HCT116 (cell line): ENCODE data around the gene SLC25A20. TPM values are rescaled to one million over a fixed set of nuclear protein-coding genes. Genes with fewer than 3 reads are reported as not detected.

Experiments
- ATAC-seq: fragments of 200-7000 bp; cut with Tn5 transposase; 2 replicates; pipeline ENCODE4 v1.9.1; 2020; ENCODE audit warnings: mild to moderate bottlenecking, moderate library complexity
- BruUV-seq: library from RNA; stranded (reverse); fragments of 400-500 nt; replicated peaks from 2 replicates; lab custom pipeline; 2021; lab: Mats Ljungman, UMichigan
- CTCF ChIA-PET: fragments of 300-600 bp; sonication (Branson Sonifier 250); formaldehyde crosslinking; loops from one replicate; lab custom pipeline; 2021; ENCODE audit warnings: antibody characterized with exemption; lab: Charles Lee
- POLR2A ChIA-PET: fragments of 300-600, 350-600 bp; sonication (Branson Sonifier 250); formaldehyde crosslinking; loops from one replicate; lab custom pipeline; 2021; ENCODE audit warnings: antibody characterized with exemption; lab: Charles Lee
- RAD21 ChIA-PET, 2 experiments: fragments of 300-600 bp; sonication (Branson Sonifier 250); formaldehyde crosslinking; loops; one replicate each; lab custom pipeline; 2023; ENCODE audit warnings: low total read pairs in 2 of 2; ENCODE audit not compliant: uncharacterized antibody in 2 of 2, unreplicated experiment in 2 of 2, low non-redundant PET in 1 of 2; lab: Charles Lee
- DNase-seq: peaks from one replicate; pipeline ENCODE4 v3.0.0-alpha.2; 2010; ENCODE audit warnings: low read depth, low spot score
- H2AFZ ChIP-seq: fragments of 200-600 bp; shearing (Covaris generic), sonication (generic); 2 replicates; pipeline ENCODE4 v1.6.1; 2017; ENCODE audit warnings: low read depth, mixed run types, mixed read lengths, antibody characterized with exemption, low read length; ENCODE audit not compliant: poor library complexity, severe bottlenecking
- H3K27ac ChIP-seq: 2 replicates; pipeline ENCODE4 v1.5.1; 2012; ENCODE audit warnings: low read depth, low read length
- H3K27me3 ChIP-seq: fragments of 200-600 bp; sonication (generic); 2 replicates; pipeline ENCODE4 v1.6.1; 2016; ENCODE audit warnings: mixed run types, low read length, mixed read lengths; ENCODE audit not compliant: insufficient read depth
- H3K36me3 ChIP-seq, 2 experiments: fragments of 200-500 bp in 1 of 2; fragments of 200-600 bp in 1 of 2; sonication (Bioruptor generic) in 1 of 2; sonication (generic) in 1 of 2; 2 replicates each; pipeline versions ENCODE4 v1.5.1 to v1.6.1; 2014 to 2016; ENCODE audit warnings: low read length in 2 of 2, inconsistent platforms in 1 of 2, mixed read lengths in 1 of 2, mixed run types in 1 of 2; ENCODE audit not compliant: insufficient read depth in 2 of 2, control insufficient read depth in 1 of 2
- H3K4me1 ChIP-seq, 2 experiments: fragments of 200-600 bp in 1 of 2; sonication (generic) in 1 of 2; 2 replicates each; pipeline versions ENCODE4 v1.5.1 to v1.6.1; 2012 to 2017; ENCODE audit warnings: low read length in 2 of 2, inconsistent platforms in 1 of 2, mild to moderate bottlenecking in 1 of 2, mixed read lengths in 1 of 2, mixed run types in 1 of 2, moderate library complexity in 1 of 2; ENCODE audit not compliant: insufficient read depth in 2 of 2, control insufficient read depth in 1 of 2
- H3K4me2 ChIP-seq: fragments of 200-600 bp; sonication (generic); 2 replicates; pipeline ENCODE4 v1.6.1; 2017; ENCODE audit warnings: mixed run types, low read length, mixed read lengths
- H3K4me3 ChIP-seq, 2 experiments: fragments of 200-600 bp in 1 of 2; sonication (generic) in 1 of 2; replicated peaks in 1 of 2; 2 replicates each; pipeline ENCODE4 v1.5.1; 2011 to 2016; ENCODE audit warnings: low read length in 2 of 2, control low read depth in 1 of 2, low read depth in 1 of 2, mild to moderate bottlenecking in 1 of 2, mixed read lengths in 1 of 2, mixed run types in 1 of 2
- H3K79me2 ChIP-seq: fragments of 200-600 bp; sonication (generic); 2 replicates; pipeline ENCODE4 v1.6.1; 2017; ENCODE audit warnings: mild to moderate bottlenecking, mixed run types, low read length, moderate library complexity, mixed read lengths; ENCODE audit not compliant: insufficient read depth
- H3K9ac ChIP-seq: fragments of 200-600 bp; sonication (generic); 2 replicates; pipeline ENCODE4 v1.6.1; 2016; ENCODE audit warnings: low read length, mixed read lengths
- H3K9me2 ChIP-seq: fragments of 200-600 bp; sonication (generic), shearing (Covaris generic); 2 replicates; pipeline ENCODE4 v1.6.1; 2017; ENCODE audit warnings: mixed run types, mild to moderate bottlenecking, moderate library complexity; ENCODE audit not compliant: insufficient read depth
- H3K9me3 ChIP-seq, 2 experiments: fragments of 200-500 bp in 1 of 2; fragments of 200-600 bp in 1 of 2; sonication (Bioruptor generic) in 1 of 2; sonication (generic) in 1 of 2; 2 replicates each; pipeline ENCODE4 v1.6.1; 2014 to 2017; ENCODE audit warnings: low read length in 2 of 2, mixed read lengths in 2 of 2, inconsistent platforms in 1 of 2, low read depth in 1 of 2, mild to moderate bottlenecking in 1 of 2, mixed run types in 1 of 2, moderate library complexity in 1 of 2; ENCODE audit not compliant: control insufficient read depth in 1 of 2, insufficient read depth in 1 of 2
- H4K20me1 ChIP-seq: fragments of 200-600 bp; sonication (generic), shearing (Covaris generic); 2 replicates; pipeline ENCODE4 v1.6.1; 2017; ENCODE audit warnings: mixed run types, mild to moderate bottlenecking, moderate library complexity; ENCODE audit not compliant: insufficient read depth
- EGR1 ChIP-seq: IDR thresholded peaks from 2 replicates; pipeline ENCODE4 v1.6.1; 2012; ENCODE audit warnings: low read depth
- EZH2 ChIP-seq: fragments of 200-600 bp; sonication (generic); IDR thresholded peaks from 2 replicates; pipeline ENCODE4 v1.6.1; 2017; ENCODE audit warnings: antibody characterized with exemption, mixed run types
- EZH2phosphoT487 ChIP-seq: fragments of 200-600 bp; IDR thresholded peaks from 2 replicates; pipeline ENCODE4 v1.6.1; 2018; ENCODE audit warnings: antibody characterized with exemption, borderline replicate concordance
- JUND ChIP-seq: IDR thresholded peaks from 2 replicates; pipeline ENCODE4 v1.6.1; 2012
- MAX ChIP-seq: IDR thresholded peaks from 2 replicates; pipeline ENCODE4 v1.6.1; 2012
- REST ChIP-seq: IDR thresholded peaks from 2 replicates; pipeline ENCODE4 v1.6.1; 2012; ENCODE audit warnings: low read depth
- SIN3A ChIP-seq: IDR thresholded peaks from 2 replicates; pipeline ENCODE4 v1.6.1; 2012; ENCODE audit warnings: low read depth
- TCF7L2 ChIP-seq: IDR thresholded peaks from 2 replicates; pipeline ENCODE4 v1.7.0; 2011; ENCODE audit warnings: borderline replicate concordance, inconsistent platforms; ENCODE audit not compliant: insufficient read depth, insufficient read length; ENCODE audit errors: extremely low read depth
- YY1 ChIP-seq: IDR thresholded peaks from 2 replicates; pipeline ENCODE4 v1.6.1; 2011; ENCODE audit warnings: low read length, low read depth, moderate library complexity, mild to moderate bottlenecking; ENCODE audit not compliant: insufficient replicate concordance; ENCODE audit errors: extremely low read depth
- ZBTB33 ChIP-seq: IDR thresholded peaks from 2 replicates; pipeline ENCODE4 v1.6.1; 2011; ENCODE audit warnings: mild to moderate bottlenecking, low read length, moderate library complexity; ENCODE audit not compliant: insufficient replicate concordance; ENCODE audit errors: extremely low read depth
- ZFX ChIP-seq: fragments of 450-650 bp; IDR thresholded peaks from 2 replicates; pipeline ENCODE4 v1.6.1; 2017
- intact Hi-C: fragments of 100-400 bp; cut with micrococcal nuclease; formaldehyde crosslinking; loops from 2 replicates; pipeline ENCODE4 v1.10.0; 2022
- total RNA-seq: library from RNA; stranded (reverse); gene quantifications from one replicate; pipeline ENCODE4 v1.2.1, GENCODE V29; 2021; ENCODE audit not compliant: unreplicated experiment
- TF ChIP-seq, protein P1 (sequence below), 3 experiments: fragments of 200-600 bp in 1 of 3; sonication (generic) in 1 of 3; IDR thresholded peaks in 2 of 3; conservative IDR thresholded peaks in 1 of 3; 2 replicates each; pipeline ENCODE4 v1.5.1; 2012 to 2017; ENCODE audit warnings: low read depth in 2 of 3, low read length in 2 of 3, antibody characterized with exemption in 1 of 3, borderline replicate concordance in 1 of 3, control low read depth in 1 of 3, mild to moderate bottlenecking in 1 of 3, mixed read lengths in 1 of 3, mixed run types in 1 of 3, moderate library complexity in 1 of 3; ENCODE audit not compliant: insufficient read depth in 1 of 3

SLC25A20 gene
- total RNA-seq, 1 experiment from 2014 or later = 8.7 TPM

- ChIA-PET CTCF (no interaction called here), RAD21 (no interaction called here)
- no peak overlapping the region for H2AFZ ChIP-seq
- H3K27ac ChIP-seq = no peak overlapping the region
- ATAC-seq = no peak
- H3K79me2 ChIP-seq = no peaks in the 10 kb centered on the region
- no peaks in the 10 kb centered on the region for H3K9me2 ChIP-seq
- no peaks in the 10 kb centered on the region for H3K9me3 ChIP-seq
- no peak overlapping the region for H3K4me2 ChIP-seq
- BruUV-seq = no TSS peak
- H4K20me1 ChIP-seq = no peaks in the 10 kb centered on the region
- intact Hi-C loops = no loop called here
- H3K4me3 ChIP-seq = no peak overlapping the region
- H3K36me3 ChIP-seq = no peaks in the 10 kb centered on the region
- TF ChIP-seq JUND = no peak
- TF ChIP-seq MAX = no peak
- TF ChIP-seq SIN3A = no peak
- no peak for TF ChIP-seq EZH2
- no peak for TF ChIP-seq EZH2phosphoT487
- no peak for TF ChIP-seq ZBTB33
- TF ChIP-seq TCF7L2 = no peak
- no peak for TF ChIP-seq REST
- no peak for TF ChIP-seq YY1
- no peak for TF ChIP-seq EGR1
- TF ChIP-seq, protein P1, sequence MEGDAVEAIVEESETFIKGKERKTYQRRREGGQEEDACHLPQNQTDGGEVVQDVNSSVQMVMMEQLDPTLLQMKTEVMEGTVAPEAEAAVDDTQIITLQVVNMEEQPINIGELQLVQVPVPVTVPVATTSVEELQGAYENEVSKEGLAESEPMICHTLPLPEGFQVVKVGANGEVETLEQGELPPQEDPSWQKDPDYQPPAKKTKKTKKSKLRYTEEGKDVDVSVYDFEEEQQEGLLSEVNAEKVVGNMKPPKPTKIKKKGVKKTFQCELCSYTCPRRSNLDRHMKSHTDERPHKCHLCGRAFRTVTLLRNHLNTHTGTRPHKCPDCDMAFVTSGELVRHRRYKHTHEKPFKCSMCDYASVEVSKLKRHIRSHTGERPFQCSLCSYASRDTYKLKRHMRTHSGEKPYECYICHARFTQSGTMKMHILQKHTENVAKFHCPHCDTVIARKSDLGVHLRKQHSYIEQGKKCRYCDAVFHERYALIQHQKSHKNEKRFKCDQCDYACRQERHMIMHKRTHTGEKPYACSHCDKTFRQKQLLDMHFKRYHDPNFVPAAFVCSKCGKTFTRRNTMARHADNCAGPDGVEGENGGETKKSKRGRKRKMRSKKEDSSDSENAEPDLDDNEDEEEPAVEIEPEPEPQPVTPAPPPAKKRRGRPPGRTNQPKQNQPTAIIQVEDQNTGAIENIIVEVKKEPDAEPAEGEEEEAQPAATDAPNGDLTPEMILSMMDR (IDR thresholded peaks at IDR 0.05 in 2 of 3, conservative IDR thresholded peaks at IDR 0.05 in 1 of 3; ENCODE audit: borderline replicate concordance in 1 of 3, insufficient read depth in 1 of 3, low read depth in 2 of 3, low read length in 2 of 3) = no peak
- no peak for TF ChIP-seq ZFX
- TF ChIP-seq, all 23 proteins: peak for 0
- Histone ChIP-seq H3K27me3 (no peaks in the 10 kb centered on the region), H3K4me1 (no peaks in the 10 kb centered on the region), H3K9ac (no peak overlapping the region)
- no peak for DNase-seq
- POLR2A ChIA-PET = no interaction called here
Measured at GRCh38 chr3:48885753-48886152, 12.9 kb downstream of the SLC25A20 start.
